Measurements from ENCODE around the gene LNPEP. TPM values are rescaled to one million over a fixed set of nuclear protein-coding genes. Genes with fewer than 3 reads are reported as not detected.

LNPEP gene
- polyA plus RNA-seq, 3 donors from 2014 or later: 33.2 to 80.4 (median 39.9) TPM

GRCh38 chr5:96952974-96953730 is 17.3 kb downstream of the LNPEP start:
- peak overlapping the region; percentile 29 to 74 (median 64) for H3K27ac Mint-ChIP-seq
- H3K9me3 Mint-ChIP-seq: no peaks in the 10 kb centered on the region
- H3K4me1 Mint-ChIP-seq: peaks cover 78 to 99% of the 10 kb centered on the region in 2 donors
- H3K4me3 Mint-ChIP-seq: no peak overlapping the region
- H3K36me3 Mint-ChIP-seq: no peaks in the 10 kb centered on the region
- peaks cover 0 to 2% (median 0%) of the 10 kb centered on the region in 3 donors for H3K27me3 Mint-ChIP-seq (ENCODE audit: low read depth in 3 of 3)
- no peak for DNase-seq

- peaks cover 0 to 3% (median 2%) of the 10 kb centered on the region in 3 donors for H3K27me3 Mint-ChIP-seq (ENCODE audit: low read depth in 3 of 3)
- peaks cover 79 to 94% of the 10 kb centered on the region in 2 donors for H3K4me1 Mint-ChIP-seq
- H3K27ac Mint-ChIP-seq: peak overlapping the region; percentile 82 to 95 (median 91)
- H3K9me3 Mint-ChIP-seq: no peaks in the 10 kb centered on the region
- peak in 2 of 3 donors; percentile 36 to 43 for DNase-seq
- peak overlapping the region; percentile 71 to 83 (median 73) for H3K4me3 Mint-ChIP-seq
- H3K36me3 Mint-ChIP-seq: peaks cover 0 to 3% (median 0%) of the 10 kb centered on the region in 3 donors
These were observed 21.6 kb downstream of the LNPEP start for GRCh38 chr5:96957254-96958049.

GRCh38 chr5:96958977-96959376 is 23.1 kb downstream of the LNPEP start:
- Mint-ChIP-seq H3K9me3 (no peaks in the 10 kb centered on the region), H3K27me3 (ENCODE audit: low read depth in 3 of 3) (peaks cover 0 to 3% (median 2%) of the 10 kb centered on the region in 3 donors), H3K27ac (peak overlapping the region; percentile 82 to 93 (median 90)), H3K36me3 (peaks cover 0 to 3% (median 0%) of the 10 kb centered on the region in 3 donors), H3K4me1 (peaks cover 79 to 94% of the 10 kb centered on the region in 2 donors), H3K4me3 (peak overlapping the region; percentile 49 to 80 (median 57))
- no peak for DNase-seq

- peak overlapping the region; percentile 58 to 84 (median 75) for H3K4me3 Mint-ChIP-seq
- DNase-seq: peak; percentile 65 to 71 (median 70)
- no peaks in the 10 kb centered on the region for H3K9me3 Mint-ChIP-seq
- peak overlapping the region; percentile 60 to 97 (median 90) for H3K27ac Mint-ChIP-seq
- peaks cover 0 to 3% (median 2%) of the 10 kb centered on the region in 3 donors for H3K27me3 Mint-ChIP-seq (ENCODE audit: low read depth in 3 of 3)
- peaks cover 0 to 3% (median 0%) of the 10 kb centered on the region in 3 donors for H3K36me3 Mint-ChIP-seq
- H3K4me1 Mint-ChIP-seq: peaks cover 86 to 95% of the 10 kb centered on the region in 2 donors
These were observed 25.2 kb downstream of the LNPEP start for GRCh38 chr5:96961053-96961452.

- peaks cover 0 to 3% (median 0%) of the 10 kb centered on the region in 3 donors for H3K36me3 Mint-ChIP-seq
- H3K9me3 Mint-ChIP-seq: no peaks in the 10 kb centered on the region
- H3K27ac Mint-ChIP-seq: peak overlapping the region; percentile 89 to 97 (median 92)
- DNase-seq: peak in 2 of 3 donors; percentile 19 to 35
- H3K4me1 Mint-ChIP-seq: peaks cover 86 to 95% of the 10 kb centered on the region in 2 donors
- peaks cover 0 to 3% (median 0%) of the 10 kb centered on the region in 3 donors for H3K27me3 Mint-ChIP-seq (ENCODE audit: low read depth in 3 of 3)
- peak overlapping the region; percentile 49 to 84 (median 81) for H3K4me3 Mint-ChIP-seq
These were observed 26.7 kb downstream of the LNPEP start for GRCh38 chr5:96962540-96962991.

- peak overlapping the region; percentile 49 to 84 (median 81) for H3K4me3 Mint-ChIP-seq
- DNase-seq: peak in 1 of 3 donors; percentile 23
- H3K27ac Mint-ChIP-seq: peak overlapping the region; percentile 89 to 97 (median 92)
- peaks cover 86 to 95% of the 10 kb centered on the region in 2 donors for H3K4me1 Mint-ChIP-seq
- peaks cover 0 to 3% (median 0%) of the 10 kb centered on the region in 3 donors for H3K27me3 Mint-ChIP-seq (ENCODE audit: low read depth in 3 of 3)
- peaks cover 0 to 3% (median 0%) of the 10 kb centered on the region in 3 donors for H3K36me3 Mint-ChIP-seq
- H3K9me3 Mint-ChIP-seq: no peaks in the 10 kb centered on the region
These were observed 27.4 kb downstream of the LNPEP start for GRCh38 chr5:96963267-96963666.

GRCh38 chr5:96966801-96967200 is 30.9 kb downstream of the LNPEP start:
- Mint-ChIP-seq H3K4me3 (peak overlapping the region in 1 of 5 donors; percentile 17), H3K27ac (peak overlapping the region in 5 of 6 donors; percentile 10 to 46 (median 41)), H3K36me3 (no peaks in the 10 kb centered on the region), H3K9me3 (no peaks in the 10 kb centered on the region), H3K4me1 (peaks cover 89 to 100% of the 10 kb centered on the region in 2 donors), H3K27me3 (ENCODE audit: low read depth in 3 of 3) (peaks cover 0 to 3% (median 0%) of the 10 kb centered on the region in 3 donors)
- DNase-seq: no peak

- peaks cover 0 to 3% (median 0%) of the 10 kb centered on the region in 3 donors for H3K27me3 Mint-ChIP-seq (ENCODE audit: low read depth in 3 of 3)
- H3K4me1 Mint-ChIP-seq: peaks cover 89 to 100% of the 10 kb centered on the region in 2 donors
- no peaks in the 10 kb centered on the region for H3K9me3 Mint-ChIP-seq
- no peak for DNase-seq
- peak overlapping the region in 2 of 6 donors; percentile 37 to 83 for H3K27ac Mint-ChIP-seq
- no peak overlapping the region for H3K4me3 Mint-ChIP-seq
- H3K36me3 Mint-ChIP-seq: no peaks in the 10 kb centered on the region
These were observed 31.5 kb downstream of the LNPEP start for GRCh38 chr5:96967400-96967799.

- peaks cover 0 to 3% (median 0%) of the 10 kb centered on the region in 3 donors for H3K27me3 Mint-ChIP-seq (ENCODE audit: low read depth in 3 of 3)
- DNase-seq: no peak
- peak overlapping the region in 4 of 6 donors; percentile 7 to 83 (median 40) for H3K27ac Mint-ChIP-seq
- peaks cover 89 to 100% of the 10 kb centered on the region in 2 donors for H3K4me1 Mint-ChIP-seq
- H3K36me3 Mint-ChIP-seq: no peaks in the 10 kb centered on the region
- no peak overlapping the region for H3K4me3 Mint-ChIP-seq
- H3K9me3 Mint-ChIP-seq: no peaks in the 10 kb centered on the region
These were observed 32.2 kb downstream of the LNPEP start for GRCh38 chr5:96968074-96968473.

GRCh38 chr5:96968614-96969013 is 32.7 kb downstream of the LNPEP start:
- Mint-ChIP-seq H3K27ac (peak overlapping the region; percentile 12 to 83 (median 57)), H3K4me3 (peak overlapping the region in 2 of 5 donors; percentile 4 to 33)

GRCh38 chr5:96969366-96969765 is 33.5 kb downstream of the LNPEP start:
- Mint-ChIP-seq H3K36me3 (no peaks in the 10 kb centered on the region), H3K4me3 (no peak overlapping the region), H3K4me1 (peaks cover 89 to 100% of the 10 kb centered on the region in 2 donors), H3K27ac (peak overlapping the region in 3 of 6 donors; percentile 41 to 65 (median 54)), H3K27me3 (ENCODE audit: low read depth in 3 of 3) (peaks cover 0 to 3% (median 0%) of the 10 kb centered on the region in 3 donors), H3K9me3 (no peaks in the 10 kb centered on the region)
- DNase-seq: no peak

More at GRCh38 chr5:96968614-96969013, 32.7 kb downstream of the LNPEP start:
- Mint-ChIP-seq H3K9me3 (no peaks in the 10 kb centered on the region), H3K27me3 (ENCODE audit: low read depth in 3 of 3) (peaks cover 0 to 3% (median 0%) of the 10 kb centered on the region in 3 donors), H3K36me3 (no peaks in the 10 kb centered on the region), H3K4me1 (peaks cover 87 to 100% of the 10 kb centered on the region in 2 donors)
- DNase-seq: no peak

- peaks cover 86 to 100% of the 10 kb centered on the region in 2 donors for H3K4me1 Mint-ChIP-seq
- H3K4me3 Mint-ChIP-seq: peak overlapping the region; percentile 59 to 82 (median 76)
- H3K36me3 Mint-ChIP-seq: no peaks in the 10 kb centered on the region
- DNase-seq: no peak
- peaks cover 0 to 3% (median 0%) of the 10 kb centered on the region in 3 donors for H3K27me3 Mint-ChIP-seq (ENCODE audit: low read depth in 3 of 3)
- H3K9me3 Mint-ChIP-seq: no peaks in the 10 kb centered on the region
- peak overlapping the region; percentile 46 to 83 (median 74) for H3K27ac Mint-ChIP-seq
These were observed 36.9 kb downstream of the LNPEP start for GRCh38 chr5:96972599-96973334.

All from immature natural killer cell (primary cell).